ENCODE results near the gene GPC4.

The GPC4 gene

DNA sequence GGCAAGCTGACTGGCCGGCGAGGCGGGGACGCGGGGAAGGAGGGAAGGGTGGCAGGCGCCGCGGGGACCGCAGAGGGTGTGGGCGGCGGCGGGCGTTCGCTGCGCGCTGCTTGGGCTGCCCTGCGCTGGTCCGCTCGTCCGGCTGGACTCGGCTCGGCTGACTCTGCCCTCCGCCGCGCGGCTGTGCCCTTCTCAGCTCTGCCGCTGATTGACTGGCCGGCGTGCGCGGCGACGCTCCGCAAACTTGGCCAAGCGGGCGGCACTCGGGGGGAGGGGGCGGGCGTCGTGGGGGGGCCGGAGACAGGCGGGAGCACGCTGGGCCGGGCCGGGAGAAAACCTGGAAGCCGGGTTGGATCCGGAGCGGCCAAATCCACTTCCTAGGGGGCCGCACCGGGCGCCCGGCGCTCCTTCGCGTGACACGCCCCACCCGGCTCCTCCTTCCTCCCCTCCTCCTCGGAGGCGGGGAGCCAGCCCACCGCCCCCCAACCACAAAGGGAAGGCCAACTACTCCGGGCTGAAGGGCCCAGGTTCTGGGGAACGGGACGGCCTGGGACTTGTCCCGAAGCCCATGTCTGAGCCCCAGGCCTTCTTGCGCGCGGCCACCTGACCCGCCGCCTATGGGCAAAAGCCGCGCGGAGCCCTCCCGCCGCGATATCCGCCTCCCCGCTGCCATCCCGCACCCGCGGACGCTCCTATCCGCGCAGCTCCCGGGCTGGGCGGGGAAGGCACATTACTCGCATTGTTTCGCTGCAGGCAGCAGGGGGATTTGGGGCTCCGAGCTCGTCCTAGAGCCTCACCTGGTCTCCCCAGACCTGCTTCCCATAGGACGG, at the start of gene GPC4:
TSS of gene GPC4 (minus strand) at position 214 of the 830 bp plus-strand sequence. CDS start 524 bp downstream, outside the sequence.
- DNase-seq (ENCODE audit: low spot score), result peak; percentile 85

DNA sequence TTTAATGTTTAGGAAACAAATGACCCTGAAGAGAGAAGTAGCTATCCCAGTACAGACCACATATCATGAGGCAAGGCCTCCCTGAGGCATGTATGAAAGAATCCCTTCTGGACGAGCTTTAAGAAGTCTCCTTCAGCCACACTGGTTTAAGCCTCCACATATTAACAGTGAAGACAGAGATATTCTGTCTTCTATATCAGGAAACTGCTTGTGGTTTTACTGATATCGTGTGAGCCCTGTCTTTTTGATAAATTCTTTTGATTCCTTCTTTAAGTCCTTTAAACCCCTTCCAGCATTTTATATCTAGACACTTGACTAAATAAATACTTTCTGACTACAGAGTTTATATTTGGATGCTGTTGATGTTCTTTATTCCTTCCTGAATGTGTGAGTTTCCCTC, 45.9 kb upstream of the GPC4 start:
- no peak for DNase-seq (ENCODE audit: low spot score)

- DNase-seq (ENCODE audit: low spot score), result no peak
These were observed 39.6 kb upstream of the GPC4 start for GRCh38 chrX:133454924-133455323.

DNA sequence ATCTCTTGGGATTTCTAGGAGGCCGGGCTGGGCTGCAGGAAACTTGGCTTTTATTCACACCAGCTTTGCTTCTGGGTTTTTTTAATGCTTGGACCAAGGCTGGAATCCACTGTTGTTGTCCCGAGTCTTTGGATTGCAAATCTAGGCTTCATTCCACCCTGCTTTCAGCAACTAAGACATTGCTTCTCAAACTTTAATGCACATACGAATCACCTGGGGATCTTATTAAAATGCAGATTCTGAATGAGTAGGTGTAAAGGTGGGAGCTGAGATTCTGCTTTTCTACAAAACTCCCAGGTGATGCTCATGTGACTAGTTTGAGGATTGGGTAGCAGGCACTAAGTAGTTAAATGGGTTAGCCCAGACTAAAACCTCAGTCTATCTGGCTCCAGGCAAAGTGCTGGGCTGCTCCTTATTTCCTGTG, 39.2 kb upstream of the GPC4 start:
- DNase-seq (ENCODE audit: low spot score), result no peak

GRCh38 chrX:133448512-133449076, 33.3 kb upstream of the GPC4 start:
- no peak for DNase-seq (ENCODE audit: low spot score)

DNA sequence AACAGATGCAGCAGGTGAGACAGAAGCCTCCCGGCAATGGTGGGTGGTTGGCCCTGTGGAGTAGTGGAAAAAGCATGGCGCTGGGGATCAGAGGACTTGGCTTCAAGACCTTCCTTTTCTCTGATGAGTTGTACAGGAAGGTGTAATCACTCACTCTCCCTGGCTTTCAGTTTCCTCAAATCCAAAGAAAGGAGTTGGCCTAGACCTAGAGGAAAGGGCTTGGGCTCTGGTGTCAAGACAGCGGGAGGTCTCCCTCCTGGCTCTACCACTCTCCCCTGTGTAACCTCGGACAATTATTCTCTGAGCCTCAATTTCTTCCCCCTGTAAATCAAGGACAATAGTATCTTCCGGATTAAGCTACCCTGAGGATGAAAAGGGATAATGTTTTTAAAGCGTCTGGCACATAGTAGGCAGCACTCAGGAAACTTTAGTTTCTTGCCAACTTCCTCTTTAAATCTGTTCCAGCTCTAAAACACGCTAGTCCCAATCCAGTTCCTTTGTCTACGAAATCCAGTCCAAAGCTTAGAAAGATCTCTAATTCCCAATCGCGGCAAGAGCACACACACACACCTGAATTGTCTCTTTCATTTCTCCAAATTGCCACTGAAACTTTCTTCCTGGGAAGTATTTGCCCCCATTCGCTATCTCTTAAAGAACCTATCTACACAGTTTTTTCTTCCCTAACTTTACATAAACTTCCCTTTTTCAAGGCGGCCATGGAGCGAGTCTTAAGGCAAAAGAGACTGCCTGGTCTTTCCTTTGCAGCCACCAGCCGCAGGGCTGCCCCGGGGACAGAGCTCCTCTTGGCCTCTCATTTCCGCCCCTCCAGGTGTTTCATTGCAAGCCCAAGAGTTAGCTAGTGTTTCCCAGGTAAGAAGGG, 29.9 kb upstream of the GPC4 start:
- peak; percentile 57 for DNase-seq (ENCODE audit: low spot score)

- DNase-seq (ENCODE audit: low spot score), result no peak
These were observed 28.9 kb upstream of the GPC4 start for GRCh38 chrX:133444196-133444595.

GRCh38 chrX:133440797-133441163, 25.5 kb upstream of the GPC4 start:
- DNase-seq (ENCODE audit: low spot score), result no peak

DNA sequence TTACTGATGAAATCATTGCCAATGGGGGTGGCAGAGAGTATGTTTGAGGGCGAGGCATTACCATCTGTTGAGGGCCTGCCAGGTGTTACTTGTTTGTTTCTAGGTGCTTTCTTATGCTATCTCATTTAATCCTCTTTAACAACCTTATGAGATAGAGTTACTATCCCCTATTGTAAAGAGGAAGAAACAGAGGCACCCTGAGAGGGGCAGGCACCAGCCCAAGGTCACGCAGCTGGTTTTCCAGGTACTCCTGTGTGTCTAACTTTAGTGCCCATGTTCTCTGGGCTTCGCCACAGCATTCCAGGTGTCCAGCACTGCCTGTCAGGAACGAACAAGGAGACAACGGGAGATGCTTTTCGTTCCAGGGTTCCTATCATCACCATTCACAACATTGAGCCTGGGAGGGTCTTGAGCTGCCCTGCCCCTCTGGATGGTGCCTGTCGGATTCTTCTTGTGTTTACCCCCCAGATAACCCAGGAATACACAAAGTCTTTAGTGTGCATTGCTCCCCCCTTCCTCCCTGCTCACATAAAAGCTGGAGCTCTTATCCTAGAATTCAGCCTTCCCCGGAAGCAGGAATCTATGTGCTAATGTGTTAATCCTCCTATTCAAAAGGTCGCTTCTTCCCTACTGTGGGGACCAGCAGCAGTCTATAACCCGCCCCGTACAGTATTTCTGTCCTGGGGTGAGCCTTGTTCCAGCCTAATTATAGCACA, 24.9 kb upstream of the GPC4 start:
- DNase-seq (ENCODE audit: low spot score), result no peak

DNA sequence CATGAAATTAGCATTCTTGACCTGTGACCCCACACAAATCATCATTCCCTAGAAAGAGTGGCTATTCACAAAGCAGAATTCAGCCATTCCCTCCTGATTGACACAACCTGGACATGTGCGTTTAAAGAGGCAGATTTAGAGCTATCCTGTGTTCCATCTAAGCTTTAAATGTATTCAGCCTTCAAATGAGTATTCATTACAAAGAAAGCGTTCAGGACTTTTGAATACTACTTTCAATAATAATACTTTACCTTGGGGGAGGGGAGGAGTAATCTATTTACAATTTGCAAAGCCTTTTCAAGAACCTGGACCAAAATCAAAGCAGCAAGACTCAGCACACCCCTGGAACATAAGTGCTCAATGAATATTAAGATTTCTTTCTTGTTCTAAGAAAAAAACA, 22.5 kb upstream of the GPC4 start:
- no peak for DNase-seq (ENCODE audit: low spot score)

GRCh38 chrX:133437356-133437755, 22.1 kb upstream of the GPC4 start:
- no peak for DNase-seq (ENCODE audit: low spot score)

- DNase-seq (ENCODE audit: low spot score), result no peak
These were observed 20.3 kb upstream of the GPC4 start for GRCh38 chrX:133435544-133436124.

DNA sequence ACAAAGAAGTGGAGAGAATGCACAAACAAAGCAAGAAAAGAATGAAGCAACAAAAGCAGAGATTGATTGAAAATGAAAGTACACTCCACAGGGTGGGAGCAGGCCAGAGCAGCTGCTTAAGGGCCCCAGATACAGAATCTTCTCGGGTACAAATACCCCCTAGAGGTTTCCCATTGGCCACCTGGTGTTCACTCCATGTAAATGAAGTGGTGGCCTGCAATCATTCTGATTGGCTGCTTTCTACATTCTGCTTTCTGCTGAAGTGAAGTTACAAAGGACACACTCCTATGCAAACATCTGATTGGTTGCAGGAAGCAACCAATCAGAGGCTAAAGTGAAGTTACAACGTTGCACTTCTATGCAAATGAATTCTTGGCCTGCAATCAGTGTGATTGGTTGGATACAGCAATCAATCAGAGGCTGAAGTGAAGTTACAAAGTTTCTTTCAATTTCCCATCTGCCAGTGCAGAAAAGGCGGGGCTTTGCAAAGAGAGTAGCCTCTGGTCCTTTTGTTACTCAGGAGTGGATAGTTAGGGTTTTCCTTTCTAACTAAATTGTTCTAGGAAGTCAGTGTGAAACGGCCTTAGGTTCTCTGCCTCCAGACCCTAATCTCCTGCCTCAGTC, 19.0 kb upstream of the GPC4 start:
- DNase-seq (ENCODE audit: low spot score), result no peak

- no peak for DNase-seq (ENCODE audit: low spot score)
These were observed 4.6 kb upstream of the GPC4 start for GRCh38 chrX:133419911-133420310.

DNA sequence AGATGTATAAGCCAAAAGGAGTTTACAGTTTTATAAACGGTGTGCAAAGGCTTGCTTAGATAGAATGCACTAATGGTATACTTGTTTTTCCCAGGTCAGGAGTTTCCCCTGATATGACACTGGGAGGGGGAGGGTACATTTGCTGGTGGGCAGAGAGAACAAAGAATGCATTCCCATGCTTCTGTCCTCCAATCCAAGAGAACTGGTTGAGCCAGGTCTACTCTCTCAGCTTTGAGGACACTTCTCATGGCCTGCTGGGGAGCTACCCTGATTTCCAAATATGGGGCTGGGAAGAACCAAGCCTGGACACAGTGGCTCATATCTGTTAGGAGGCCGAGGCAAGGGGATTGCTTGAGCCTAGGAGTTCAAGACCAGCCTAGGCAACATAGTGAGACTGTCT, 3.3 kb upstream of the GPC4 start:
- no peak for DNase-seq (ENCODE audit: low spot score)

DNA sequence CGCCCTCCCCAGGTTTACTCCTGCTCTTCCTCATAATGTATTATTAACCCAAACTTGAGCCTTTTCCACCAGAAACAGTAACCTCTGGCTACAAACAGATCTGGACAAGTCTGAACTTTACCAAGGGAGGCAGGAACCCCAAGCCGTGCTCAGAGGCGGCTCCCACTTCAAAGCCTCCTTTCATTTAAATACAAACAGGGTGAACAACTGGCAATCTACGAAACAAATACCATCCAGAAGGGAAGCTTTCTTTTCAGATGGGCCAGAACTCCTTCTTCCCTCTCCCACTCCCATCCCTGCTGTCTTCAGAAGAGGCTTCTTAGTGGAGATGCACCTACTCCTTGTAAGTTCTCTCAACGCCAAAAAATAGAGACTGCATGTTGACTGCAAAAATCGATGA, 2.1 kb upstream of the GPC4 start:
- DNase-seq (ENCODE audit: low spot score), result no peak

DNA sequence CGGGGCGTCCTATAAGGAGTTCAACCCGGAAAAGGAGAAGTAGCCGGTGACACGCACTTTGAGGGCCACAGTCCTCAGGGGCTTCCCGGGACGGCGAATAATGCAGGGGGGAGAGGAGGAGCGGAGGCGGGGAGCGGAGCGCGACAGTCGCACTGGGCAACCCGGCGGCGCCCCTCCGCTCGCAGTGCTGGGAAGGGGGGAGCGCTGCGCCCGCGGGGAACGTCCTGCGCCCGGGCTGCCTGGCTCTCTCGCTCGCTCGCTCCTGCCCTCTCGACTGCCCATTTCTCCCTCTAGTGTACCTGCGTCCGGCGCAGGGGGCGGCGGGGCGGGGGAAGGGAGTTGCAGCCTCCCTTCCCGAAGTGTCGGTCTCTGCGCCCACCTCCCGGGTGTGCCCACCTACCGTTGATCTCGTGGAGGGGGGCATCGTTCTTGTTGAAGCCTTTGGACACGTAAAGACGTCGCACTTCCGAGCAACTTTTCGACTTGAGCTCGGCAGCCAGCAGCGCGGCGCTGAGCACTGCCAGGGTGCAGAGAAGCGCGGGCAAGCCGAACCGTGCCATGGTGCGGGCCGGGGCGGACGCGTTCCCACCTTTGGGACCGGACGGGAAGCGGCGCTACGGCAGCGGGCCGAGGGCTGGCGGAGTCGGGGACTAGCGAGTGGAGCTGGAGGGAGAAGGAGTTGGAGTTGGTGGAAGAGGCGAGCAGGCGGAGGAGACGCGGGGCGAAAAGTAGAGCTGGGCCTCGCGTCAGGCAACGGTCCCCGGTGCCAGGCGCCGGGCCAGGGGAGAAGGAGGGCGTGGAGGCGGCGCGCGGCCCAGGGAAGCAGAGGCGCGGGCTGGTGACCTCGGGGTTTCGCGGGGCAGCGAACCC, 648 bp downstream of the GPC4 start:
- peak; percentile 20 for DNase-seq (ENCODE audit: low spot score)

DNA sequence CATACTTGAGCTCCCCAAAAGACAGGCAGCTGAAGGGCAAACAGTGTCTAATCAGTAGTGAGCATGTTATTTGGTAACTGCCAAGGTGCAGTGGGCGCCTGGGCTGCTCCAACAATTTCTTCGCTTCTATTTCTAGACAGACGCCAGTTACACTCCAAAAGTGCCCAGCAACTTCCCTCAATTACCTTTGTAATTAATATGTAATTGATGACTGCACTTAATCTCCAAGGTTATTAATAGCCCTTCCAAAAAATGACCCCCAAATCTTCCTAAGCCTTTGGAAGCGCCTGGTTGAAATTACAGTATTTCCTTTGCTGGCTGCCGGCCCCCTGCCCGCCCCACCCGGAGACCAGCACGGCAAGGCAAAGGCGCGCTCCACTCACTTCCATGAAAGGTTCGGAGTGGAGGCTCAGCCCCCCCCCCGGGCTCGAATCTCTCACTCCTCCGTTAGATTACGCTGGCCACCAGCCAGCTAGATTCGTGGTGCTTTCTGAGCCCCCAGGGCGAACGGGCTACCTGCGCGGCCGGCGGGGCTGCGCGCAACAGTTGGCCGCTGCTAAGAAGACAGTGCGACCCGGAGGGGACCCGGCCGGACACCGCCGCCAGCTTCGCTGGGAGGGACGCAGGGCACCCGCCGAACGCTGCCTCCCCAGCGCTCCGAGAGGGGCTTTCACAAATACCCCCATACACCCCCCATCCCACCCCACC, 1.9 kb downstream of the GPC4 start:
- DNase-seq (ENCODE audit: low spot score), result no peak

DNA sequence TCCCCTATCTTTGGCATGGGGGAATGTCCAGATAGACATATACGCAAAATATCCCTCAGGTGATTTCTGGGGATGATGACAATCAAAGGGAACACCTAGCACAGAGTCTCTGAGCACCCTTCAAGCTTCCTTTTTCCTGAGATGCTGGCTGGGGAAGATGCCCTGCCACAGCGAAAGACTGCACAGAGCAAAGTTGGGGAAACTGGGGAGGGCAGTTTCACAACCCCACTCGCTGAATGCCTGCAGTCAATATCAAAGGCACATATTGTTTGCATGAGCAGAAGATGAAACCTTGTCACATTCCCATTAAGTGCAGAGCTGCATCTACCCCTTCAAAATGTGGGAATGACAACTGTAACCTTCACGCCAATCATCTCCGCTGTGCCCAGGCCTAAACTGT, 2.6 kb downstream of the GPC4 start:
- DNase-seq (ENCODE audit: low spot score), result no peak

GRCh38 chrX:133412246-133412645, 3.0 kb downstream of the GPC4 start:
- peak; percentile 56 for DNase-seq (ENCODE audit: low spot score)

Data from kidney tubule cell (primary cell).